ENCODE data around the gene RPLP2. TPM values are rescaled to one million over a fixed set of nuclear protein-coding genes. Genes with fewer than 3 reads are reported as not detected.

RPLP2 gene
- total RNA-seq, 8 experiments from 2014 or later, result 1,135 to 2,145 (median 1,757) TPM

GRCh38 chr11:836274-836673, 26.5 kb downstream of the RPLP2 start:
- Histone ChIP-seq H3K4me1 (replicated peaks in 1 of 2) (peaks cover 24 to 34% of the 10 kb centered on the region in 2 donors), H3K27ac (no peak overlapping the region), H3K4me3 (no peak overlapping the region)
- no peak for ATAC-seq (replicated peaks in 6 of 8)
- in situ Hi-C loops (cut with MboI; ENCODE audit: low pct_unique_long_range_greater_than_20kb in 2 of 9, low sequenced_read_pairs in 9 of 9, unreplicated experiment in 9 of 9), result no loop called here
- 100% methylated on average over 3 of the region's 14 CpGs; no CpG with 5 or more reads in 9 of the 10 experiments for WGBS, 10 experiments

GRCh38 chr11:836700-837099, 26.9 kb downstream of the RPLP2 start:
- in situ Hi-C loops (cut with MboI; ENCODE audit: low pct_unique_long_range_greater_than_20kb in 2 of 9, low sequenced_read_pairs in 9 of 9, unreplicated experiment in 9 of 9), result no loop called here
- Histone ChIP-seq H3K4me3 (no peak overlapping the region), H3K27ac (no peak overlapping the region), H3K4me1 (replicated peaks in 1 of 2) (peaks cover 23 to 33% of the 10 kb centered on the region in 2 donors)
- WGBS, 10 experiments, result 100% methylated on average over 1 to 3 of the region's 9 CpGs; no CpG with 5 or more reads in 7 of the 10 experiments
- ATAC-seq (replicated peaks in 6 of 8), result no peak

GRCh38 chr11:837189-837989, 27.6 kb downstream of the RPLP2 start:
- 94 to 100% (median 100%) methylated on average over 1 to 10 of the region's 22 CpGs; no CpG with 5 or more reads in 7 of the 10 experiments for WGBS, 10 experiments
- ATAC-seq (replicated peaks in 6 of 8), result no peak
- peaks cover 17 to 26% of the 10 kb centered on the region in 2 donors for H3K4me1 ChIP-seq (replicated peaks in 1 of 2)
- H3K27ac ChIP-seq, result no peak overlapping the region
- in situ Hi-C loops (cut with MboI; ENCODE audit: low pct_unique_long_range_greater_than_20kb in 2 of 9, low sequenced_read_pairs in 9 of 9, unreplicated experiment in 9 of 9), result no loop called here
- no peak overlapping the region for H3K4me3 ChIP-seq

GRCh38 chr11:837990-838307, 28.2 kb downstream of the RPLP2 start:
- no peak for ATAC-seq (replicated peaks in 6 of 8)
- 60 to 93% (median 83%) methylated on average over 1 to 3 of the region's 8 CpGs; no CpG with 5 or more reads in 7 of the 10 experiments for WGBS, 10 experiments
- Histone ChIP-seq H3K4me1 (replicated peaks in 1 of 2) (peaks cover 16 to 23% of the 10 kb centered on the region in 2 donors), H3K27ac (no peak overlapping the region), H3K4me3 (no peak overlapping the region)
- in situ Hi-C loops (cut with MboI; ENCODE audit: low pct_unique_long_range_greater_than_20kb in 2 of 9, low sequenced_read_pairs in 9 of 9, unreplicated experiment in 9 of 9), result no loop called here

GRCh38 chr11:838441-839279, 28.9 kb downstream of the RPLP2 start:
- in situ Hi-C loops (cut with MboI; ENCODE audit: low pct_unique_long_range_greater_than_20kb in 2 of 9, low sequenced_read_pairs in 9 of 9, unreplicated experiment in 9 of 9), result no loop called here
- H3K27ac ChIP-seq, result no peak overlapping the region
- H3K4me1 ChIP-seq (replicated peaks in 1 of 2), result peaks cover 19 to 22% of the 10 kb centered on the region in 2 donors
- WGBS, 10 experiments, result 60% methylated on average over 1 of the region's 17 CpGs; no CpG with 5 or more reads in 9 of the 10 experiments
- no peak overlapping the region for H3K4me3 ChIP-seq
- peak in 1 of 8 experiments; percentile 5 for ATAC-seq (replicated peaks in 6 of 8)

GRCh38 chr11:839280-839623, 29.5 kb downstream of the RPLP2 start:
- no peak for ATAC-seq (replicated peaks in 6 of 8)
- no peak overlapping the region for H3K4me3 ChIP-seq
- no peak overlapping the region for H3K27ac ChIP-seq
- in situ Hi-C loops (cut with MboI; ENCODE audit: low pct_unique_long_range_greater_than_20kb in 2 of 9, low sequenced_read_pairs in 9 of 9, unreplicated experiment in 9 of 9), result no loop called here
- 80% methylated on average over 1 of the region's 5 CpGs; no CpG with 5 or more reads in 9 of the 10 experiments for WGBS, 10 experiments
- peaks cover 20 to 22% of the 10 kb centered on the region in 2 donors for H3K4me1 ChIP-seq (replicated peaks in 1 of 2)

GRCh38 chr11:839875-840617, 30.3 kb downstream of the RPLP2 start:
- Histone ChIP-seq H3K4me1 (replicated peaks in 1 of 2) (peaks cover 23 to 28% of the 10 kb centered on the region in 2 donors), H3K27ac (no peak overlapping the region), H3K4me3 (no peak overlapping the region)
- ATAC-seq (replicated peaks in 6 of 8), result no peak
- in situ Hi-C loops (cut with MboI; ENCODE audit: low pct_unique_long_range_greater_than_20kb in 2 of 9, low sequenced_read_pairs in 9 of 9, unreplicated experiment in 9 of 9), result no loop called here
- WGBS, 10 experiments, result 40 to 100% (median 85%) methylated on average over 1 to 13 of the region's 25 CpGs; no CpG with 5 or more reads in 3 of the 10 experiments

GRCh38 chr11:841981-842369, 32.2 kb downstream of the RPLP2 start:
- ATAC-seq (replicated peaks in 6 of 8), result peak in 3 of 8 experiments; percentile 0 to 2 (median 1)
- Histone ChIP-seq H3K4me1 (replicated peaks in 1 of 2) (peaks cover 32 to 34% of the 10 kb centered on the region in 2 donors), H3K27ac (peak overlapping the region; percentile 98 to 100)

GRCh38 chr11:842370-843002, 32.7 kb downstream of the RPLP2 start, which contains the start of the genes POLR2L and TSPAN4:
POLR2L (minus strand) TSS chr11:842529; CDS start chr11:842508, 21 bp downstream.
TSPAN4 (plus strand) TSS chr11:842852; CDS start chr11:850305, 7,453 bp downstream.
- peak within 1 kb of the TSS; percentile 98 to 100 for H3K27ac ChIP-seq
- WGBS, 10 experiments, result 0% methylated on average over 5 of the region's 87 CpGs; no CpG with 5 or more reads in 9 of the 10 experiments
- peak; percentile 19 to 74 (median 57) for ATAC-seq (replicated peaks in 6 of 8)
- in situ Hi-C loops (cut with MboI; ENCODE audit: low pct_unique_long_range_greater_than_20kb in 2 of 9, low sequenced_read_pairs in 9 of 9, unreplicated experiment in 9 of 9), result no loop called here
- peaks cover 32 to 34% of the 10 kb centered on the region in 2 donors for H3K4me1 ChIP-seq (replicated peaks in 1 of 2)
- peak within 1 kb of the TSS; percentile 90 to 100 (median 96) for H3K4me3 ChIP-seq

More at GRCh38 chr11:841981-842369, 32.2 kb downstream of the RPLP2 start:
- 0% methylated on average over 1 of the region's 27 CpGs; no CpG with 5 or more reads in 8 of the 10 experiments for WGBS, 10 experiments
- in situ Hi-C loops (cut with MboI; ENCODE audit: low pct_unique_long_range_greater_than_20kb in 2 of 9, low sequenced_read_pairs in 9 of 9, unreplicated experiment in 9 of 9), result no loop called here
- peak overlapping the region; percentile 90 to 100 (median 96) for H3K4me3 ChIP-seq

- ATAC-seq (replicated peaks in 6 of 8), result peak in 4 of 8 experiments; percentile 0 to 15 (median 0)
- WGBS, 10 experiments, result no CpG with 5 or more reads among the region's 53 CpGs
- Histone ChIP-seq H3K4me1 (replicated peaks in 1 of 2) (peaks cover 34 to 36% of the 10 kb centered on the region in 2 donors), H3K27ac (peak overlapping the region in 1 of 2 donors; percentile 55), H3K4me3 (peak overlapping the region; percentile 90 to 100 (median 96))
- in situ Hi-C loops (cut with MboI; ENCODE audit: low pct_unique_long_range_greater_than_20kb in 2 of 9, low sequenced_read_pairs in 9 of 9, unreplicated experiment in 9 of 9), result no loop called here
These were observed 33.4 kb downstream of the RPLP2 start for GRCh38 chr11:843086-843734.

GRCh38 chr11:843818-844692, 34.3 kb downstream of the RPLP2 start:
- 12% methylated on average over 3 of the region's 25 CpGs; no CpG with 5 or more reads in 9 of the 10 experiments for WGBS, 10 experiments
- in situ Hi-C loops (cut with MboI; ENCODE audit: low pct_unique_long_range_greater_than_20kb in 2 of 9, low sequenced_read_pairs in 9 of 9, unreplicated experiment in 9 of 9), result no loop called here
- no peak overlapping the region for H3K27ac ChIP-seq
- peak overlapping the region; percentile 90 to 100 (median 96) for H3K4me3 ChIP-seq
- H3K4me1 ChIP-seq (replicated peaks in 1 of 2), result peaks cover 42 to 44% of the 10 kb centered on the region in 2 donors
- ATAC-seq (replicated peaks in 6 of 8), result peak; percentile 3 to 69 (median 20)
